HCT116 (cell line): ENCODE results near the gene ACVR1B. TPM values are rescaled to one million over a fixed set of nuclear protein-coding genes. Genes with fewer than 3 reads are reported as not detected.

Source experiments
- ATAC-seq: fragments of 200-7000 bp; cut with Tn5 transposase; 2 replicates; pipeline ENCODE4 v1.9.1; 2020; ENCODE audit warnings: mild to moderate bottlenecking, moderate library complexity
- BruUV-seq: library from RNA; stranded (reverse); fragments of 400-500 nt; replicated peaks from 2 replicates; lab custom pipeline; 2021; lab: Mats Ljungman, UMichigan
- CTCF ChIA-PET: fragments of 300-600 bp; sonication (Branson Sonifier 250); formaldehyde crosslinking; loops from one replicate; lab custom pipeline; 2021; ENCODE audit warnings: antibody characterized with exemption; lab: Charles Lee
- POLR2A ChIA-PET: fragments of 300-600, 350-600 bp; sonication (Branson Sonifier 250); formaldehyde crosslinking; loops from one replicate; lab custom pipeline; 2021; ENCODE audit warnings: antibody characterized with exemption; lab: Charles Lee
- RAD21 ChIA-PET, 2 experiments: fragments of 300-600 bp; sonication (Branson Sonifier 250); formaldehyde crosslinking; loops; one replicate each; lab custom pipeline; 2023; ENCODE audit warnings: low total read pairs in 2 of 2; ENCODE audit not compliant: uncharacterized antibody in 2 of 2, unreplicated experiment in 2 of 2, low non-redundant PET in 1 of 2; lab: Charles Lee
- DNase-seq: peaks from one replicate; pipeline ENCODE4 v3.0.0-alpha.2; 2010; ENCODE audit warnings: low read depth, low spot score
- H2AFZ ChIP-seq: fragments of 200-600 bp; shearing (Covaris generic), sonication (generic); 2 replicates; pipeline ENCODE4 v1.6.1; 2017; ENCODE audit warnings: low read depth, mixed run types, mixed read lengths, antibody characterized with exemption, low read length; ENCODE audit not compliant: poor library complexity, severe bottlenecking
- H3K27ac ChIP-seq: 2 replicates; pipeline ENCODE4 v1.5.1; 2012; ENCODE audit warnings: low read depth, low read length
- H3K27me3 ChIP-seq: fragments of 200-600 bp; sonication (generic); 2 replicates; pipeline ENCODE4 v1.6.1; 2016; ENCODE audit warnings: mixed run types, low read length, mixed read lengths; ENCODE audit not compliant: insufficient read depth
- H3K36me3 ChIP-seq, 2 experiments: fragments of 200-500 bp in 1 of 2; fragments of 200-600 bp in 1 of 2; sonication (Bioruptor generic) in 1 of 2; sonication (generic) in 1 of 2; 2 replicates each; pipeline versions ENCODE4 v1.5.1 to v1.6.1; 2014 to 2016; ENCODE audit warnings: low read length in 2 of 2, inconsistent platforms in 1 of 2, mixed read lengths in 1 of 2, mixed run types in 1 of 2; ENCODE audit not compliant: insufficient read depth in 2 of 2, control insufficient read depth in 1 of 2
- H3K4me1 ChIP-seq, 2 experiments: fragments of 200-600 bp in 1 of 2; sonication (generic) in 1 of 2; 2 replicates each; pipeline versions ENCODE4 v1.5.1 to v1.6.1; 2012 to 2017; ENCODE audit warnings: low read length in 2 of 2, inconsistent platforms in 1 of 2, mild to moderate bottlenecking in 1 of 2, mixed read lengths in 1 of 2, mixed run types in 1 of 2, moderate library complexity in 1 of 2; ENCODE audit not compliant: insufficient read depth in 2 of 2, control insufficient read depth in 1 of 2
- H3K4me2 ChIP-seq: fragments of 200-600 bp; sonication (generic); 2 replicates; pipeline ENCODE4 v1.6.1; 2017; ENCODE audit warnings: mixed run types, low read length, mixed read lengths
- H3K4me3 ChIP-seq, 2 experiments: fragments of 200-600 bp in 1 of 2; sonication (generic) in 1 of 2; replicated peaks in 1 of 2; 2 replicates each; pipeline ENCODE4 v1.5.1; 2011 to 2016; ENCODE audit warnings: low read length in 2 of 2, control low read depth in 1 of 2, low read depth in 1 of 2, mild to moderate bottlenecking in 1 of 2, mixed read lengths in 1 of 2, mixed run types in 1 of 2
- H3K79me2 ChIP-seq: fragments of 200-600 bp; sonication (generic); 2 replicates; pipeline ENCODE4 v1.6.1; 2017; ENCODE audit warnings: mild to moderate bottlenecking, mixed run types, low read length, moderate library complexity, mixed read lengths; ENCODE audit not compliant: insufficient read depth
- H3K9ac ChIP-seq: fragments of 200-600 bp; sonication (generic); 2 replicates; pipeline ENCODE4 v1.6.1; 2016; ENCODE audit warnings: low read length, mixed read lengths
- H3K9me2 ChIP-seq: fragments of 200-600 bp; sonication (generic), shearing (Covaris generic); 2 replicates; pipeline ENCODE4 v1.6.1; 2017; ENCODE audit warnings: mixed run types, mild to moderate bottlenecking, moderate library complexity; ENCODE audit not compliant: insufficient read depth
- H3K9me3 ChIP-seq, 2 experiments: fragments of 200-500 bp in 1 of 2; fragments of 200-600 bp in 1 of 2; sonication (Bioruptor generic) in 1 of 2; sonication (generic) in 1 of 2; 2 replicates each; pipeline ENCODE4 v1.6.1; 2014 to 2017; ENCODE audit warnings: low read length in 2 of 2, mixed read lengths in 2 of 2, inconsistent platforms in 1 of 2, low read depth in 1 of 2, mild to moderate bottlenecking in 1 of 2, mixed run types in 1 of 2, moderate library complexity in 1 of 2; ENCODE audit not compliant: control insufficient read depth in 1 of 2, insufficient read depth in 1 of 2
- H4K20me1 ChIP-seq: fragments of 200-600 bp; sonication (generic), shearing (Covaris generic); 2 replicates; pipeline ENCODE4 v1.6.1; 2017; ENCODE audit warnings: mixed run types, mild to moderate bottlenecking, moderate library complexity; ENCODE audit not compliant: insufficient read depth
- CBX3 ChIP-seq: IDR thresholded peaks from 2 replicates; pipeline ENCODE4 v1.6.1; 2012; ENCODE audit warnings: low read depth
- CEBPB ChIP-seq: IDR thresholded peaks from 2 replicates; pipeline ENCODE4 v1.6.1; 2012; ENCODE audit warnings: low read depth
- CTCF ChIP-seq, 3 experiments: fragments of 200-600 bp in 1 of 3; sonication (generic) in 1 of 3; IDR thresholded peaks in 2 of 3; conservative IDR thresholded peaks in 1 of 3; 2 replicates each; pipeline ENCODE4 v1.5.1; 2012 to 2017; ENCODE audit warnings: low read depth in 2 of 3, low read length in 2 of 3, antibody characterized with exemption in 1 of 3, borderline replicate concordance in 1 of 3, control low read depth in 1 of 3, mild to moderate bottlenecking in 1 of 3, mixed read lengths in 1 of 3, mixed run types in 1 of 3, moderate library complexity in 1 of 3; ENCODE audit not compliant: insufficient read depth in 1 of 3
- EGR1 ChIP-seq: IDR thresholded peaks from 2 replicates; pipeline ENCODE4 v1.6.1; 2012; ENCODE audit warnings: low read depth
- ELF1 ChIP-seq: IDR thresholded peaks from 2 replicates; pipeline ENCODE4 v1.6.1; 2012; ENCODE audit warnings: low read depth, borderline replicate concordance
- EZH2 ChIP-seq: fragments of 200-600 bp; sonication (generic); IDR thresholded peaks from 2 replicates; pipeline ENCODE4 v1.6.1; 2017; ENCODE audit warnings: antibody characterized with exemption, mixed run types
- EZH2phosphoT487 ChIP-seq: fragments of 200-600 bp; IDR thresholded peaks from 2 replicates; pipeline ENCODE4 v1.6.1; 2018; ENCODE audit warnings: antibody characterized with exemption, borderline replicate concordance
- JUND ChIP-seq: IDR thresholded peaks from 2 replicates; pipeline ENCODE4 v1.6.1; 2012
- POLR2AphosphoS5 ChIP-seq: IDR thresholded peaks from 2 replicates; pipeline ENCODE4 v1.6.1; 2011; ENCODE audit warnings: mild to moderate bottlenecking, low read depth, low read length, moderate library complexity
- REST ChIP-seq: IDR thresholded peaks from 2 replicates; pipeline ENCODE4 v1.6.1; 2012; ENCODE audit warnings: low read depth
- SP1 ChIP-seq: IDR thresholded peaks from 2 replicates; pipeline ENCODE4 v1.6.1; 2012; ENCODE audit warnings: low read depth
- TCF7L2 ChIP-seq: IDR thresholded peaks from 2 replicates; pipeline ENCODE4 v1.7.0; 2011; ENCODE audit warnings: borderline replicate concordance, inconsistent platforms; ENCODE audit not compliant: insufficient read depth, insufficient read length; ENCODE audit errors: extremely low read depth
- YY1 ChIP-seq: IDR thresholded peaks from 2 replicates; pipeline ENCODE4 v1.6.1; 2011; ENCODE audit warnings: low read length, low read depth, moderate library complexity, mild to moderate bottlenecking; ENCODE audit not compliant: insufficient replicate concordance; ENCODE audit errors: extremely low read depth
- ZFX ChIP-seq: fragments of 450-650 bp; IDR thresholded peaks from 2 replicates; pipeline ENCODE4 v1.6.1; 2017
- intact Hi-C: fragments of 100-400 bp; cut with micrococcal nuclease; formaldehyde crosslinking; loops from 2 replicates; pipeline ENCODE4 v1.10.0; 2022
- total RNA-seq: library from RNA; stranded (reverse); gene quantifications from one replicate; pipeline ENCODE4 v1.2.1, GENCODE V29; 2021; ENCODE audit not compliant: unreplicated experiment
- TF ChIP-seq, protein P1 (sequence below): IDR thresholded peaks from 2 replicates; pipeline ENCODE4 v1.6.1; 2012

Gene ACVR1B
- total RNA-seq, 1 experiment from 2014 or later, result 22.7 TPM

GRCh38 chr12:51932218-51933076 is 19.1 kb upstream of the ACVR1B start:
- no peaks in the 10 kb centered on the region for H3K9me3 ChIP-seq
- no peak overlapping the region for H3K9ac ChIP-seq
- RAD21 ChIA-PET, result no interaction called here
- CTCF ChIA-PET, result no interaction called here
- no peaks in the 10 kb centered on the region for H3K9me2 ChIP-seq
- TF ChIP-seq, protein P1, sequence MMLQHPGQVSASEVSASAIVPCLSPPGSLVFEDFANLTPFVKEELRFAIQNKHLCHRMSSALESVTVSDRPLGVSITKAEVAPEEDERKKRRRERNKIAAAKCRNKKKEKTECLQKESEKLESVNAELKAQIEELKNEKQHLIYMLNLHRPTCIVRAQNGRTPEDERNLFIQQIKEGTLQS, result no peak
- H3K4me2 ChIP-seq, result no peak overlapping the region
- H3K79me2 ChIP-seq, result no peaks in the 10 kb centered on the region
- H2AFZ ChIP-seq, result no peak overlapping the region
- POLR2A ChIA-PET, result no interaction called here
- ATAC-seq (no peak), DNase-seq (no peak)
- BruUV-seq, result no TSS peak
- H3K4me1 ChIP-seq, result no peaks in the 10 kb centered on the region
- intact Hi-C loops, result no loop called here
- H3K36me3 ChIP-seq, result no peaks in the 10 kb centered on the region
- no peak overlapping the region for H3K27ac ChIP-seq
- no peak overlapping the region for H3K4me3 ChIP-seq
- no peaks in the 10 kb centered on the region for H4K20me1 ChIP-seq
- H3K27me3 ChIP-seq, result no peaks in the 10 kb centered on the region

DNA sequence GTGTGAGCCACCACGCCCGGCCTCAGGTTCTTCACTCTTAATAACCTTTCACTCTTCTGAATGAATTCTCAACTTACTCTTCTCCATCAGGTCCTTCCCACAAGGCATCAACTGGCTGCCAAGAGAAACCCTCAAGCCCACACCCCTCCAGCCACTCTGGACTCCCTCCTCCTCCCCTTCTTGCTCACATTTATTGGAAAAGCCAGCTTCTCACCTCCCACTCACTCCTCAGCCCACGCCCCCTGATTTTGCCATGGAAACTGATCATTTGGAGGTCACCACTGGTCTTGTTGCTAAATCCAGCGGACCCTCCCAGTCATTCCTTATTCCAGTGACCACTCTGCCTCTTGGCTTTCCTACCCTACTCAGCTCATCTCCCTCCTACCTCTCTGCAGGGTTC is 17.4 kb upstream of the ACVR1B start:
- Histone ChIP-seq H3K4me3 (no peak overlapping the region), H2AFZ (no peak overlapping the region), H3K4me1 (no peaks in the 10 kb centered on the region), H3K9me3 (no peaks in the 10 kb centered on the region), H4K20me1 (no peaks in the 10 kb centered on the region), H3K27me3 (no peaks in the 10 kb centered on the region), H3K36me3 (no peaks in the 10 kb centered on the region), H3K27ac (no peak overlapping the region), H3K79me2 (no peaks in the 10 kb centered on the region), H3K4me2 (no peak overlapping the region), H3K9ac (no peak overlapping the region), H3K9me2 (no peaks in the 10 kb centered on the region)
- ATAC-seq (no peak), DNase-seq (no peak)
- CTCF ChIA-PET, result interaction anchor here (1.9 kb wide), 1 partner anchor 11 kb away, joined by 9 read pairs; no protein-coding TSS in a partner anchor
- intact Hi-C loops, result no loop called here
- POLR2A ChIA-PET, result no interaction called here
- RAD21 ChIA-PET, result no interaction called here
- no TSS peak for BruUV-seq
- TF ChIP-seq CTCF (IDR thresholded peaks at IDR 0.05 in 2 of 3, conservative IDR thresholded peaks at IDR 0.05 in 1 of 3; ENCODE audit: borderline replicate concordance in 1 of 3, insufficient read depth in 1 of 3, low read depth in 2 of 3, low read length in 2 of 3), result no peak
- no peak for TF ChIP-seq ELF1
- TF ChIP-seq ZFX, result no peak
- no peak for TF ChIP-seq YY1
- no peak for TF ChIP-seq REST
- TF ChIP-seq CEBPB, result no peak
- TF ChIP-seq EGR1, result no peak
- TF ChIP-seq EZH2phosphoT487, result no peak
- no peak for TF ChIP-seq EZH2
- TF ChIP-seq JUND, result no peak
- no peak for TF ChIP-seq CBX3
- TF ChIP-seq POLR2AphosphoS5, result no peak
- no peak for TF ChIP-seq SP1
- no peak for TF ChIP-seq TCF7L2
